ENCODE results near the gene GMNC. TPM values are rescaled to one million over a fixed set of nuclear protein-coding genes. Genes with fewer than 3 reads are reported as not detected.

GMNC gene, protein sequence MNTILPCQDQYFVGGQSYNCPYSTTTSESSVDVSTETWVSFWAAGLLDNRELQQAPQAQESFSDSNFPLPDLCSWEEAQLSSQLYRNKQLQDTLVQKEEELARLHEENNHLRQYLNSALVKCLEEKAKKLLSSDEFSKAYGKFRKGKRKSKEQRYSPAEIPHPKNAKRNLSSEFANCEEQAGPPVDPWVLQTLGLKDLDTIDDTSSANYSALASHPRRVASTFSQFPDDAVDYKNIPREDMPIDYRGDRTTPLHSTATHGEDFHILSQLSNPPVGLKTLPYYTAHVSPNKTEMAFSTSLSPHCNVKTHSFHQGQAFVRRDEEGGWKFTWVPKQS
- not detected for total RNA-seq

- peak; percentile 70 to 94 for DNase-seq (ENCODE audit: low spot score in 2 of 2)
- WGBS, 2 donors, result 4 to 5% methylated on average over 38 to 52 of the region's 58 CpGs
- H3K4me3 ChIP-seq (ENCODE audit: low read depth, poor library complexity, severe bottlenecking), result peak within 1 kb of the TSS; percentile 56
- intact Hi-C loops (cut with DNase I; ENCODE audit: low total_unique reads), result no loop called here
- TF ChIP-seq POLR2A (IDR thresholded peaks at IDR 0.05), result no peak
- TF ChIP-seq, protein P1, sequence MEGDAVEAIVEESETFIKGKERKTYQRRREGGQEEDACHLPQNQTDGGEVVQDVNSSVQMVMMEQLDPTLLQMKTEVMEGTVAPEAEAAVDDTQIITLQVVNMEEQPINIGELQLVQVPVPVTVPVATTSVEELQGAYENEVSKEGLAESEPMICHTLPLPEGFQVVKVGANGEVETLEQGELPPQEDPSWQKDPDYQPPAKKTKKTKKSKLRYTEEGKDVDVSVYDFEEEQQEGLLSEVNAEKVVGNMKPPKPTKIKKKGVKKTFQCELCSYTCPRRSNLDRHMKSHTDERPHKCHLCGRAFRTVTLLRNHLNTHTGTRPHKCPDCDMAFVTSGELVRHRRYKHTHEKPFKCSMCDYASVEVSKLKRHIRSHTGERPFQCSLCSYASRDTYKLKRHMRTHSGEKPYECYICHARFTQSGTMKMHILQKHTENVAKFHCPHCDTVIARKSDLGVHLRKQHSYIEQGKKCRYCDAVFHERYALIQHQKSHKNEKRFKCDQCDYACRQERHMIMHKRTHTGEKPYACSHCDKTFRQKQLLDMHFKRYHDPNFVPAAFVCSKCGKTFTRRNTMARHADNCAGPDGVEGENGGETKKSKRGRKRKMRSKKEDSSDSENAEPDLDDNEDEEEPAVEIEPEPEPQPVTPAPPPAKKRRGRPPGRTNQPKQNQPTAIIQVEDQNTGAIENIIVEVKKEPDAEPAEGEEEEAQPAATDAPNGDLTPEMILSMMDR (IDR thresholded peaks at IDR 0.05), result no peak
Measured at GRCh38 chr3:190862209-190863118, at the start of gene GMNC. Gene GMNC, minus strand, starts transcription at chr3:190862694. Its CDS starts 79 bp downstream, at chr3:190862615.

- 46 to 54% methylated on average over 4 of the region's 4 CpGs for WGBS, 2 donors
- DNase-seq (ENCODE audit: low spot score in 2 of 2), result no peak
- intact Hi-C loops (cut with DNase I; ENCODE audit: low total_unique reads), result no loop called here
- H3K4me3 ChIP-seq (ENCODE audit: low read depth, poor library complexity, severe bottlenecking), result no peak overlapping the region
- TF ChIP-seq, protein P1 (IDR thresholded peaks at IDR 0.05), result no peak
- TF ChIP-seq POLR2A (IDR thresholded peaks at IDR 0.05), result no peak
Measured at GRCh38 chr3:190911382-190911781, 48.9 kb upstream of the GMNC start.

GRCh38 chr3:190909908-190910307 is 47.4 kb upstream of the GMNC start:
- WGBS, 2 donors, result 89 to 90% methylated on average over 9 of the region's 9 CpGs
- TF ChIP-seq POLR2A (IDR thresholded peaks at IDR 0.05), result no peak
- TF ChIP-seq, protein P1 (IDR thresholded peaks at IDR 0.05), result no peak
- DNase-seq (ENCODE audit: low spot score in 2 of 2), result no peak
- H3K4me3 ChIP-seq (ENCODE audit: low read depth, poor library complexity, severe bottlenecking), result no peak overlapping the region
- intact Hi-C loops (cut with DNase I; ENCODE audit: low total_unique reads), result no loop called here

DNA sequence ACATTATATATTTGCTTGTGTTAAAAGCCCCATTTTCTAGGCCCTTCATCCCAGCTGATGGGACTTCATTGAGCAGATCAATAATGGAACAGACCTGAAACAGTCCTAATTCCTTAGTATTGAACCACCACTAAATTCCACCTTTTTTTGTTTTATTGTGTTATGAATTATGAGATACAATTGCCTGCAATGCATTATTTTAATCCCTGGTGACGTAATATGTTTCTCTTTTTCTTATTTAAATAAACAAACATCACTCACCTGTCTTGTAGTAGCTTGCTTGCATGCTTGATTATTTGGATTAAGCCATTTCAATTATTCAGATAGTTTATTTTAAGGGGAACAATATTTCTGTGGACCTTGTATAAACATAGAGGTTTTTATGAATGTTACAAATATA is 40.7 kb upstream of the GMNC start:
- no peak for DNase-seq (ENCODE audit: low spot score in 2 of 2)
- H3K4me3 ChIP-seq (ENCODE audit: low read depth, poor library complexity, severe bottlenecking), result no peak overlapping the region
- intact Hi-C loops (cut with DNase I; ENCODE audit: low total_unique reads), result no loop called here
- TF ChIP-seq POLR2A (IDR thresholded peaks at IDR 0.05), result no peak
- TF ChIP-seq, protein P1 (IDR thresholded peaks at IDR 0.05), result no peak
- WGBS, 2 donors, result 67 to 73% methylated on average over 1 of the region's 1 CpG

- TF ChIP-seq POLR2A (IDR thresholded peaks at IDR 0.05), result no peak
- TF ChIP-seq, protein P1 (IDR thresholded peaks at IDR 0.05), result no peak
- H3K4me3 ChIP-seq (ENCODE audit: low read depth, poor library complexity, severe bottlenecking), result no peak overlapping the region
- no peak for DNase-seq (ENCODE audit: low spot score in 2 of 2)
- intact Hi-C loops (cut with DNase I; ENCODE audit: low total_unique reads), result no loop called here
- WGBS, 2 donors, result 83 to 94% methylated on average over 2 of the region's 2 CpGs
Measured at GRCh38 chr3:190902292-190902691, 39.8 kb upstream of the GMNC start.

All from lower leg skin (tissue), 4 donors.